GM19023 (cell line): ENCODE measurements around the gene MAML3.

Experiments used
- ATAC-seq: cut with Tn5 transposase; IDR thresholded peaks from one replicate; pipeline ENCODE4 v1.9.1; 2021; ENCODE audit warnings: mild to moderate bottlenecking, moderate library complexity; ENCODE audit not compliant: unreplicated experiment

The MAML3 gene

DNA sequence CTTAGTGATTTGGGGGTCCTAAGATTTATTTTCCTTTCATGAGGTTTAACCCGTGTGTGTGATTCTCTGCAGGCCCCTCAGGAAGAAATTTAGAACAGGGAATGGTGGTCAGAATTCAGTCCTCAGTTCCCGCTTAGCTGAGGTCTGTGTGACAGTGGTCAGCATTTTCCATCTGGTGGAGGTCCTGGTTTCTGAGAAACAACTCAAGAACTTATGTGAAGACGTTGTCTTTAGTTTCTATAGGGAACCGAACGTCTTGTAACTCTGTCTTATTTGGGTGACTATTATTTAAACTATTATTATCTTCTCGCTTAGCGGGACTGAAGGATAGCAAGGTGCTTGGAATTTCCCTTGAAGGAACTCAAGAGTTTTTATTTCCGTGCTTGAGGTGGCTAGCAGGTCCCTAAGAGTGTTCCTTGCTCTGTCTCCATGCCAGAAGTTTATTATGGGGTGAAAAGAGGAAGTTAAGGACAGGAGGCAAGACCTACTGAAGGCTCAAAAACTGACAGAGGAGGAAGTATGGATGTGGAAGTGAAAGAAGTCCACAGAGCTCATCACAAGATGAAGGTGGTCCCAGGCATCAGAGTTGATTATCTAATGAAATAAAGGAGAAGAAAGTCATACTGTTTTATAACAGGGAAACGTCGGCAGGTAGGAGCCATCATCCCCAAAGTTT is 479.0 kb downstream of the MAML3 start:
- ATAC-seq, result no peak

GRCh38 chr4:139672732-139673131 is 481.3 kb downstream of the MAML3 start:
- no peak for ATAC-seq

DNA sequence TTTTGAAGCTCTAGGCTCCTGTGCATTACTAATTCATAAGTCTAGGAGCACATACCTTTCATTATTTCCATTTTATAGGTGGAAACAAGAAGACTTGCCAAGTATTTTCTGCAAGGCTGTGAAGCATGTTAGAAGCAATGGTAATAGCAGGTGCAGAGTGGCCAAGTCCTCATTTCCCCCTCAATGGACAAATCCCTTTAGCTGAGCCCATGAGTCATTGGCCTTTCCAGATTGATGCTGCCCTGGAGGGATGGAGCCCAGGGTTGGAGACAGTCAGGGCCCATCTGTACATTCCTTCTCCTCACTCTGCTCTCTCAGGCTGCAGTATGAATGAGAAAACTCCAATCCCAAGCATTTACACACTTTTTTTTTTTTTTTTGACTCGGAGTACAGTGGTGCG is 481.8 kb downstream of the MAML3 start:
- no peak for ATAC-seq

DNA sequence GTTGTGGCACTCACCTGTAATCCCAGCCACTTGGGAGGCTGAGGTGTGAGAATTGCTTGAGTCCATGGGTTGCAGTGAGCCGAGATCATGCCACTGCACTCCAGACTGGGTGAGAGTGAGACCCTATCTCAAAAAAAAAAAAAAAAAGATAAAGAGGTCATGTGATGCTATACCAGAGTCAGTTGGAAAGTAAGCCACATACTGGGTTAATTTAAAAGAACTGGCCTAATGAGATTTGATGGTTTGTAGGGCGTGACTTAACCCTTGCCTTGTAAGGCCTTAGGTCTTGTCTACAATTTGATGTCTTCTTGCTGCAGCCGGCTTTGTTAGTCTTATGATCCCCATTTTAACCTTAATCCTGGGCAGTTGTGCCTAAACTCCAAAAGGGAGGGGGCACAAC is 483.2 kb downstream of the MAML3 start:
- no peak for ATAC-seq

DNA sequence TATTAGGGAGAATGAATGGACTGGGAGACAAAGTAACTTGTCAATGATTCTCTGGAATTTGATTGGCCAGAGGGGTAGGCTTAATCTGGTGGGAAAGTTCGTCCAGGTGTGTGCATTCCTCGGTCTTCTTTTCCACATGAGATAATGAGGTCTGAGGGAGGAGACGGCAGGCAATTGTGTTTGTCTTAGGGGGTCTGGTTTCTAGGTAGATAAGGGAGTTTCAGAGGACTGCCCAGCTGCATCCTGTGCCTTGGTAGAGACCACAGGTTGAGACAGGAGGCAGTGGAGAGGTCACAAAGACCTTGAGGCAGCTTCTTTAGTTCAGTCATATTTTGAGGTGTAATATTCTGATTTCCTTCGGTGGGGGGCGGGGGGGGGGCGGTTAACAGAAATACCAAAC is 484.1 kb downstream of the MAML3 start:
- no peak for ATAC-seq

- ATAC-seq, result no peak
These were observed 484.6 kb downstream of the MAML3 start for GRCh38 chr4:139669335-139669734.

DNA sequence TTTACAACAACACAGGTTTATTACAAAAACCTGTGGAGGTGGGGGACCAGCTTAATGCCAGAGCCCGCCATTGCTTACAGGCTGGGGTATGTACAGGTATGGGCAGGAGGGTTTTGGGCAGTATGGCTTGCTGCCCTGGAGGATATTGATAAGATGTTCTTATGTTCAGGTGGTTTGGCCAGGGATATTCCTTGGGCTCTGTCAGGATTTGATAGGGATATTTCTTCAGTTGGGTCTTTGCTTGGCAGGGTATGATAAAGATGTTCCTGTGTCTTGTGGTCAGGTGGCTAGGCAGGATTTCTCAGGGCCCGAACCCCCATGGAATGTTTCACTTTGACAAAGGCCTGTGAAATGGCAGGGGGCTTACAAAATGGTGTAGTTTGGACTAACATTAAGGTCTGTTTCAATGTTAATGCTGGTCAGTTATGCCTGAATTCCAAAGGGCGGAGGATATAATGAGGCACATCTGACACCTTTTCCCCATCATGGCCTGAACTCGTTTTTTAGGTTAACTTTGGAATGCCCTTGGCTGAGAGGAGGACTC is 485.3 kb downstream of the MAML3 start:
- no peak for ATAC-seq

DNA sequence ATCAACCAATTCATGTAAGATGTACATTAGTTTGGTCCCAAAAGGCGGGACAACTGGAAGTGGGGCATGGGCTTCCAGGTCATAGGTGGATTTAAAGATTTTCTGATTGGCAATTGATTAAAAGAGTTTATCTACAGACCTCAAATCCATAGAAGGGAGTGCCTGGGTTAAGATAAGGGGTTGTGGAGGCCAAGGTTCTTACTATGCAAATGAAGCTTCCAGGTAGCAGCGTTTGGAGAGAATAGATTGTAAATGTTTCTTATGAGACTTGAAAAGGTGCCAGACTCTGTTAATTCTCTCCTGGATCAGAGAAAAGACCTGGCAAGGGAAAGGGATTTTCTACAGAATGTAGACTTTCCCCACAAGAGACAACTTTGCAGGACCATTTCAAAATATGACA is 485.9 kb downstream of the MAML3 start:
- no peak for ATAC-seq
